Naive B cell (primary cell): ENCODE results near the gene CCDC57. TPM values are rescaled to one million over a fixed set of nuclear protein-coding genes. Genes with fewer than 3 reads are reported as not detected.
A peak's percentile ranks its signal among the peaks of the same experiment; 100 is the strongest.

ENCODE experiments used
- ATAC-seq, 2 donors: fragments of 150-1000 bp; cut with Tn5 transposase; 2 replicates each; pipeline ENCODE4 v1.10.0; 2021; ENCODE audit warnings: low read depth in 2 of 2, mild to moderate bottlenecking in 2 of 2, moderate library complexity in 2 of 2
- DNase-seq: peaks from one replicate; pipeline ENCODE4 v3.0.0; 2022
- H3K27ac Mint-ChIP-seq, 6 donors: one replicate each; pipeline ENCODE4 v1.8.0; 2020 to 2022; ENCODE audit warnings: mild to moderate bottlenecking in 6 of 6, mixed read lengths in 6 of 6, moderate library complexity in 5 of 6, inconsistent platforms in 2 of 6
- H3K27me3 Mint-ChIP-seq, 3 donors: one replicate each; pipeline ENCODE4 v1.8.0; 2021 to 2022; ENCODE audit warnings: mixed read lengths in 3 of 3, mild to moderate bottlenecking in 1 of 3
- H3K36me3 Mint-ChIP-seq, 2 donors: one replicate each; pipeline ENCODE4 v1.8.0; 2020 to 2022; ENCODE audit warnings: mixed read lengths in 2 of 2, inconsistent platforms in 1 of 2, mild to moderate bottlenecking in 1 of 2
- H3K4me1 Mint-ChIP-seq, 3 donors: one replicate each; pipeline ENCODE4 v1.8.0; 2020 to 2022; ENCODE audit warnings: mixed read lengths in 3 of 3, inconsistent platforms in 1 of 3, mild to moderate bottlenecking in 1 of 3, moderate library complexity in 1 of 3
- H3K4me3 Mint-ChIP-seq, 8 donors: one replicate each; pipeline ENCODE4 v1.8.0; 2020 to 2022; ENCODE audit warnings: mild to moderate bottlenecking in 8 of 8, mixed read lengths in 8 of 8, moderate library complexity in 8 of 8, inconsistent platforms in 2 of 8
- H3K9me3 Mint-ChIP-seq, 7 donors: one replicate each; pipeline ENCODE4 v1.8.0; 2020 to 2022; ENCODE audit warnings: mixed read lengths in 7 of 7, mild to moderate bottlenecking in 5 of 7, inconsistent platforms in 2 of 7, moderate library complexity in 1 of 7
- polyA plus RNA-seq, 6 donors: library from polyadenylated mRNA; unstranded; fragments of 300-500 nt; fragmentation: Illumina TruSeq; gene quantifications; one replicate each; pipeline ENCODE4 v1.2.3, GENCODE V29; 2021; ENCODE audit warnings: low read depth in 6 of 6

The CCDC57 gene
- polyA plus RNA-seq, 6 donors from 2014 or later: 15.9 to 31.8 (median 26.5) TPM

GRCh38 chr17:82085031-82085861 is 127.4 kb downstream of the CCDC57 start:
- H3K27ac Mint-ChIP-seq: no peak overlapping the region
- no peaks in the 10 kb centered on the region for H3K36me3 Mint-ChIP-seq
- H3K4me1 Mint-ChIP-seq: no peaks in the 10 kb centered on the region
- H3K4me3 Mint-ChIP-seq: no peak overlapping the region
- H3K9me3 Mint-ChIP-seq: no peaks in the 10 kb centered on the region
- ATAC-seq (no peak), DNase-seq (no peak)
- H3K27me3 Mint-ChIP-seq: no peaks in the 10 kb centered on the region

- Mint-ChIP-seq H3K27ac (no peak overlapping the region), H3K4me3 (no peak overlapping the region), H3K27me3 (no peaks in the 10 kb centered on the region), H3K4me1 (no peaks in the 10 kb centered on the region), H3K36me3 (no peaks in the 10 kb centered on the region), H3K9me3 (no peaks in the 10 kb centered on the region)
- no peak for DNase-seq
- ATAC-seq: no peak
These were observed 128.1 kb downstream of the CCDC57 start for GRCh38 chr17:82084373-82085030.

- DNase-seq (no peak), ATAC-seq (no peak)
- Mint-ChIP-seq H3K9me3 (no peaks in the 10 kb centered on the region), H3K36me3 (no peaks in the 10 kb centered on the region), H3K4me1 (no peaks in the 10 kb centered on the region), H3K4me3 (no peak overlapping the region), H3K27ac (no peak overlapping the region), H3K27me3 (no peaks in the 10 kb centered on the region)
These were observed 128.9 kb downstream of the CCDC57 start for GRCh38 chr17:82083533-82084359.

- H3K9me3 Mint-ChIP-seq: no peaks in the 10 kb centered on the region
- H3K27ac Mint-ChIP-seq: no peak overlapping the region
- H3K36me3 Mint-ChIP-seq: no peaks in the 10 kb centered on the region
- no peaks in the 10 kb centered on the region for H3K4me1 Mint-ChIP-seq
- ATAC-seq (no peak), DNase-seq (no peak)
- H3K27me3 Mint-ChIP-seq: no peaks in the 10 kb centered on the region
- H3K4me3 Mint-ChIP-seq: no peak overlapping the region
These were observed 129.6 kb downstream of the CCDC57 start for GRCh38 chr17:82083009-82083408.

- no peaks in the 10 kb centered on the region for H3K27me3 Mint-ChIP-seq
- DNase-seq: no peak
- H3K4me1 Mint-ChIP-seq: no peaks in the 10 kb centered on the region
- no peaks in the 10 kb centered on the region for H3K9me3 Mint-ChIP-seq
- ATAC-seq: no peak
- H3K27ac Mint-ChIP-seq: no peak overlapping the region
- H3K4me3 Mint-ChIP-seq: no peak overlapping the region
- H3K36me3 Mint-ChIP-seq: no peaks in the 10 kb centered on the region
These were observed 130.2 kb downstream of the CCDC57 start for GRCh38 chr17:82082456-82082855.

- Mint-ChIP-seq H3K9me3 (no peaks in the 10 kb centered on the region), H3K4me1 (no peaks in the 10 kb centered on the region), H3K27me3 (no peaks in the 10 kb centered on the region), H3K4me3 (no peak overlapping the region), H3K27ac (no peak overlapping the region), H3K36me3 (no peaks in the 10 kb centered on the region)
- ATAC-seq: no peak
- no peak for DNase-seq
These were observed 130.7 kb downstream of the CCDC57 start for GRCh38 chr17:82081966-82082365.

- no peak overlapping the region for H3K27ac Mint-ChIP-seq
- no peaks in the 10 kb centered on the region for H3K9me3 Mint-ChIP-seq
- no peaks in the 10 kb centered on the region for H3K4me1 Mint-ChIP-seq
- H3K27me3 Mint-ChIP-seq: no peaks in the 10 kb centered on the region
- H3K36me3 Mint-ChIP-seq: no peaks in the 10 kb centered on the region
- no peak for DNase-seq
- no peak for ATAC-seq
- no peak overlapping the region for H3K4me3 Mint-ChIP-seq
These were observed 131.1 kb downstream of the CCDC57 start for GRCh38 chr17:82081546-82081945.

- no peak overlapping the region for H3K27ac Mint-ChIP-seq
- no peak overlapping the region for H3K4me3 Mint-ChIP-seq
- ATAC-seq (no peak), DNase-seq (no peak)
- no peaks in the 10 kb centered on the region for H3K27me3 Mint-ChIP-seq
- no peaks in the 10 kb centered on the region for H3K9me3 Mint-ChIP-seq
- no peaks in the 10 kb centered on the region for H3K36me3 Mint-ChIP-seq
- H3K4me1 Mint-ChIP-seq: no peaks in the 10 kb centered on the region
These were observed 131.7 kb downstream of the CCDC57 start for GRCh38 chr17:82080789-82081464.

GRCh38 chr17:82080048-82080788 is 132.4 kb downstream of the CCDC57 start:
- H3K9me3 Mint-ChIP-seq: no peaks in the 10 kb centered on the region
- no peaks in the 10 kb centered on the region for H3K27me3 Mint-ChIP-seq
- H3K27ac Mint-ChIP-seq: no peak overlapping the region
- ATAC-seq (no peak), DNase-seq (no peak)
- H3K4me3 Mint-ChIP-seq: no peak overlapping the region
- H3K36me3 Mint-ChIP-seq: no peaks in the 10 kb centered on the region
- no peaks in the 10 kb centered on the region for H3K4me1 Mint-ChIP-seq

- Mint-ChIP-seq H3K4me3 (no peak overlapping the region), H3K27ac (no peak overlapping the region), H3K4me1 (no peaks in the 10 kb centered on the region), H3K27me3 (no peaks in the 10 kb centered on the region), H3K9me3 (no peaks in the 10 kb centered on the region), H3K36me3 (no peaks in the 10 kb centered on the region)
- no peak for DNase-seq
- no peak for ATAC-seq
These were observed 133.5 kb downstream of the CCDC57 start for GRCh38 chr17:82079001-82079677.

- peak overlapping the region in 1 of 6 donors; percentile 14 for H3K27ac Mint-ChIP-seq
- H3K36me3 Mint-ChIP-seq: no peaks in the 10 kb centered on the region
- H3K4me1 Mint-ChIP-seq: no peaks in the 10 kb centered on the region
- no peak for DNase-seq
- H3K4me3 Mint-ChIP-seq: no peak overlapping the region
- ATAC-seq: no peak
- no peaks in the 10 kb centered on the region for H3K27me3 Mint-ChIP-seq
- no peaks in the 10 kb centered on the region for H3K9me3 Mint-ChIP-seq
These were observed 134.2 kb downstream of the CCDC57 start for GRCh38 chr17:82078433-82078832.

GRCh38 chr17:82077617-82078358 is 134.9 kb downstream of the CCDC57 start:
- Mint-ChIP-seq H3K27me3 (no peaks in the 10 kb centered on the region), H3K4me1 (no peaks in the 10 kb centered on the region), H3K36me3 (no peaks in the 10 kb centered on the region), H3K27ac (peak overlapping the region in 1 of 6 donors; percentile 14), H3K4me3 (no peak overlapping the region), H3K9me3 (no peaks in the 10 kb centered on the region)
- no peak for DNase-seq
- ATAC-seq: no peak
